ENCODE measurements around the gene CDH13.

DNA sequence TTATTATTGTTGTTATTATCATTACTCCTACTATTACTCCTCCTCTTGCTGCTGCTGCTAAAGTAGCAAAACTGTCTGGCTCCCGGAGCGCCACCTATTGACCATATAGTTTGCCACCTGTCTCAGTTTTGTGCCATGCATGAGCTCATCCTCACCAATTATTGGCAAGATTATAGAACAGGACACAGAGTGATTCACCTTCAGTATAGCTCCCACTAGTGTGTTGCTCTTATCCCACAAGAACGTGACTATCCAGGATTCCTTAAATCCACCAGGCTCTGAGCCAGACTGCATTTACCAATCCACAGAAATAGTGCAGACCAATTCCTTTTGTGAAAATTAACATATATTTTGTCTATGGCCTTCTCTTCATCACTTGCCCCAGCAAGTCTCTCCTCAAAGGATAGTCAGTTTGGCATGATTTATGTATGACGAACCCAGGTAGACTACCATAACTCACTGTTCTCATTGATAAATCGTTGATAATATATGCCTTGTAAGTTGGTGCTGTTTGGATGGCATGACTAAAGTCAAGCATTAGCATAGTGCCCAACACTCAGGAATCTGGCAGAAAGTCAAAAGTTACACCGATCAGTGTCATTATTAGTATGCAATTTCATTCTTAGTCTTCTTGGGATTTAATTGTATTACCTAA, 775.5 kb downstream of the CDH13 start:
- TF ChIP-seq EZH2 (IDR thresholded peaks at IDR 0.05), result no peak
- TF ChIP-seq POLR2AphosphoS5 (IDR thresholded peaks at IDR 0.05; ENCODE audit: borderline replicate concordance, low read depth, low read length), result no peak
- TF ChIP-seq FOXP2 (optimal IDR thresholded peaks at IDR 0.05; ENCODE audit: control extremely low read depth, extremely low read length, insufficient read depth), result no peak

Data from SK-N-MC (cell line).